ENCODE measurements around the gene PAX2.

Gene PAX2

DNA sequence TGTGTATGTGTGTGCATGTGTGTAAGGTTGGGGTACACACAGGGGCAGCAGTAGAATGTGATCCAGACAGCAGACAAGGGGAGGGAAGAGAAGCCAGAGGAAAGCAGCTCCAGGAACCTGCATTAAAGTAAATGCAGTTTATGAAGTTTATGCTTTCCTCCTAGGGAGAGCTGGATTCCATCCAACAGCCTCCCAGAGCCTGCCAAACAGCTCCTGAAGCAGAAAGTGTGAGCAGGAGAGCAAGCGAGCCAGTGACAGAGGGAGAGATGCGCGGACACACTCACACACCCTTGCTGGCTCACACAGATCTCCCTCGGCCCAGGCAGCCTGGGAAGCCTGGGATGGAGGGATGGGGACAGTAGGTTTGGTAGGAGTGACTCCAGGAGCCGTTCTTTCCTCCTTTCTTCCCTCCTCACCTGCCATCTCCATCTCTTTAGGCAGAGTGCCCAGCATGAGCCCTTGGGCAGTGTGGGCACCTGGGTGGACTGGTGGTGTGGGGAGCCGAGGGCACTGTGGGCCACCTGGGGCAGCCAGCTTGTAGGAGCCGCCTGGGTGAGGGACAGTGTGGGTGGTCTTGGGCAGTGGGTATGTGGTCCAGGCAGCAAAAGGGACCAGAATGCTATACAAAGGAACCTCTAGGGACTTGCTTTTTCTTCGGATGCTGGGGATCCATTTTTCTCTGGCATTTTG, 46.1 kb downstream of the PAX2 start:
- DNase-seq (ENCODE audit: low spot score), result no peak

GRCh38 chr10:100792574-100792973, 47.2 kb downstream of the PAX2 start:
- no peak for DNase-seq (ENCODE audit: low spot score)

- DNase-seq (ENCODE audit: low spot score), result no peak
Observed at GRCh38 chr10:100793055-100793454, 47.7 kb downstream of the PAX2 start.

GRCh38 chr10:100799881-100800280, 54.5 kb downstream of the PAX2 start:
- DNase-seq (ENCODE audit: low spot score), result no peak

GRCh38 chr10:100800931-100801330, 55.5 kb downstream of the PAX2 start:
- DNase-seq (ENCODE audit: low spot score), result no peak

DNA sequence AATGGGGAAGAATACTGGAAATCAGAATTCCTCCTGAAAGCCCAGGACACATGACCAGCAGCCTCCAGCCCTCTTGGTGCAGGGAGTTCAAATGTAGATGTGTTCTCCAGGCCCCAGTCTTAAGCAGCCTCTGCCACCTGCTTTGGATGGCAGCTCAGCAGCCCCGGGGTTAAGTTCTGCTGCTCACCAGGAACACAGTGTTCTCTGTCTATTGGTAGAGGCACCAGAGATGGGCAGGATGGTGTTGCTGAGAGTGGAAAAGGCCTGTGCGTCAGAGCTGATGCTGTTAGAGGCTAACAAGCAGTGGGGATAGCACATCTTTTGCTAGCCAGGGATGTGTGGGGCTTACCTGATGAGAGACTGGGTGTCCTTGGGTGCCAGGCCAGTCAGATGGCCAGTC, 56.8 kb downstream of the PAX2 start:
- DNase-seq (ENCODE audit: low spot score), result no peak

GRCh38 chr10:100802607-100803006, 57.2 kb downstream of the PAX2 start:
- DNase-seq (ENCODE audit: low spot score), result no peak

DNA sequence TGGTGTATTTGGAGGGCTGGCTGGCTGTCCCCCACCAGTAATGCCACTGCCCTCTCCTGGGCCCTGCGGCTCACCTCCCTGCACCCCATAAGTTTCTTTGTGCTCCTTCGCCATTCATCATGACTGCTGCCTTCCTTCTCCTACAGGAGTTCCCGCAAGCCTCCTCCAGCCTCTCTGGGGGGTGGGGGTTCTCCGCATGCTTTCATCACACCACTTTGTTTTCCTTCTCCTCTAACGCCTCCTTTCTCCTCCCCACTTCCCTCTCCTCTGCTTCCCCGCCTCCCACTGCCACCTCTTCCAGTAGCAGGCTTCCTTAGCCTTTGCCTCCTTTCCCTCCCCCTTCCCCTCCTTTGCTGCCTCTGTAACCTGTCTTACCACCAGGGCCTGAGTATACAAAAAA, 58.1 kb downstream of the PAX2 start:
- DNase-seq (ENCODE audit: low spot score), result no peak

DNA sequence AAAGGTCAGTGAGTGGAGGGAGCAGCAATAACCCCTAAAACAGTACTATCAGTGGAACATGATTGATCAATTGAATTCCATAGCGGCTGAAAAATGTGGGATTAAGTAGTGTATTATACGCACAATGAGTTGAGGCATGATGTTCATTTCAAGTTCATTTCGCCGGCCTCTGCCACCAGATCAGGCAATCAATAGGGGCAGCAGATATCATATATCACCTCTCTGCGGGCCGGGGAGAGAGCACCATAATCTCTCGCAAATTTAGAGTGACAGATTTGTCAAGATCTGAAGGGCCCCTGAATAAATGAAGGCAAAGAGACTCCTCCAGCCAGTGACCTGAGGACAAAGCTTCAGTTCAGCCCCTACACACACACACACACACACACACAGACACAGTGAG, 58.5 kb downstream of the PAX2 start:
- DNase-seq (ENCODE audit: low spot score), result no peak

GRCh38 chr10:100805543-100806355, 60.4 kb downstream of the PAX2 start:
- DNase-seq (ENCODE audit: low spot score), result no peak

- DNase-seq (ENCODE audit: low spot score), result no peak
Observed at GRCh38 chr10:100806356-100806645, 60.9 kb downstream of the PAX2 start.

DNA sequence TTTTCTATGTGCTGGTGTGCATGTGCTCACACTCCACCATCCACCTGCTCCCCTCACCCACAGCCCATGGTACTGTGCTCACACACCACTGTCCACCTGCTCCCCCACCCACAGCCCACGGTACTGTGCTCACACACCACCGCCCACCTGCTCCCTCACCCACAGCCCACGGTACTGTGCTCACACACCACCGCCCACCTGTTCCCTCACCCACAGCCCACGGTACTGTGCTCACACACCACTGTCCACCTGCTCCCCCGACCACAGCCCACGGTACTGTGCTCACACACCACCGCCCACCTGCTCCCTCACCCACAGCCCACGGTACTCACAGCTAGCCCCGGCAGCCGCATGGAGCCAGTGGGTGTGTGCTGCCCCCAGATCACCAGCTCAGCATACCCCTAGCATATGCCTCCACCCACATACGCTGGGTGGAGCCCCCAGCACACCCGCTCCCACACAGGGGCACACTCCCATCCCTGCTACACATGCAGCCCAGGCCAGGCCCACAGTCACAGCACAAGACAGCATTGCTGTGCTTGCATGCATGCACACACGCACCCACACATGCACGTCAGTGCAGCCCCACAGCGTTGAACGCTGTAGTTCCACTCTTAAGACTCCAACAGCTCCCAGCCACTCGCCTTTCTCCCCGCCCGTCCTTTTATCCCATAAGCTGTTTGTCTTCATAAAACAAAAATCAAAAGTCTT, 62.0 kb downstream of the PAX2 start:
- no peak for DNase-seq (ENCODE audit: low spot score)

GRCh38 chr10:100808876-100809275, 63.5 kb downstream of the PAX2 start:
- no peak for DNase-seq (ENCODE audit: low spot score)

- DNase-seq (ENCODE audit: low spot score), result no peak
Observed at GRCh38 chr10:100810091-100810834, 64.9 kb downstream of the PAX2 start.

DNA sequence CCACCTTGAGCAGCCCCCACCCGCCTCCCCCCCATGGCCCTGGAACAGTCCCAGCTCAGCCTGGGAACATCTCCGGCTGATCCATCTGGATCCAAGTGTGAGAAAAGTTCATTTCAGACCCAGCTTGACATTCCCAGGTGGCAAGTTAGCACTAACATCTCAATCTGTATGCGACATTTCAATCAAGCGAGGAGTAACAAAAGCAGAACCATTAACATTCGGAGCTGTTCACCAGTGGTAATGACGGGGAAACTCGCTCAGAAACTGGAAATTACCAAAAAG, 65.4 kb downstream of the PAX2 start:
- no peak for DNase-seq (ENCODE audit: low spot score)

- DNase-seq (ENCODE audit: low spot score), result no peak
Observed at GRCh38 chr10:100811261-100811660, 65.9 kb downstream of the PAX2 start.

DNA sequence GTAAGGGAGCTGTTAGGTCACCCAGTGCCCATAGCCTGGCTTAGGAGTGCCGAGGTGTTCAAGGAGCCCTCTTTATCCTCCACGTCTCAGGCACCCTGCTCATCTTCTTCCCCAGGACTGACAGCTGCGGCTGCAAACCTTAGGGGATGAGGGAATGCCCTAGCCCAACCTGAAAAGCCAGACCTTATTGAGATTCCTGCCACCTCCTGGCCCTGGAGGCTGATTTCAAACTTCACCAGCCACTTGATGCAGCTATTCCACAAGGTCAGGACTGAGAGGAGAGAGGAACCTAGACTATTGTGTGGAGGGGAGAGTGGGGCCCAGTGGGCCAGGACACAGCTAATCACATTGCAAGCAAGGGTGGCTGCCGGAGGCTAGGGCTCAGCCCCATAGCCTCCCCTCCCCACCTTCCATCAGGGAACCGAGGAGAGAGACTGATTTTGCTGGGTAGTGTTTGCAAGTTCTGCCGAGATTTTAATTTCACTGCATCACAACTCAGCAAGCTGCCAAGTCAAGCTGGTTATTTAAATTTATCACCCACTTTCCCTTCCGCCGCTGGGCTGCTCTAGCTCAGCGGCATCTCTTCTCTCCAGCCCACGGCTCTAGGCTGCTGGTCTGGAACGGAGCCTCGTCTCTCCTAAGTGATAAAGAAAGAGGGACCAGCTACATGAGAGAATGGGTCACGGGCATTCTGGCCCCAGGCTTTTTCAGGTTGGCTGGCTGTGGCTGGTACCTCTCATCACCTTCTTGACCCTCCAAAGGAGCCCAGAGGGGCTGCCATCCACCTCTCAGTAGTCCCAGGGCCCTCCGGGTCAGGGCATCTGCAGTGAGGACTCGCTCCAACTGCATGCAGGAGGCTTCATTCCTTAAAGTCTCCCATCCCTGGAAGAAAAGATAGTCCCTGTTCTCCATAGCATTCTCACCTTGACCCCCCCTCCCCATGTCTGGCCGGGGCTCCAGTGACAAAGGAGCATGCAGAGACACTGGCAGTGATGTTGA, 66.7 kb downstream of the PAX2 start:
- no peak for DNase-seq (ENCODE audit: low spot score)

- DNase-seq (ENCODE audit: low spot score), result no peak
Observed at GRCh38 chr10:100812978-100813377, 67.6 kb downstream of the PAX2 start.

DNA sequence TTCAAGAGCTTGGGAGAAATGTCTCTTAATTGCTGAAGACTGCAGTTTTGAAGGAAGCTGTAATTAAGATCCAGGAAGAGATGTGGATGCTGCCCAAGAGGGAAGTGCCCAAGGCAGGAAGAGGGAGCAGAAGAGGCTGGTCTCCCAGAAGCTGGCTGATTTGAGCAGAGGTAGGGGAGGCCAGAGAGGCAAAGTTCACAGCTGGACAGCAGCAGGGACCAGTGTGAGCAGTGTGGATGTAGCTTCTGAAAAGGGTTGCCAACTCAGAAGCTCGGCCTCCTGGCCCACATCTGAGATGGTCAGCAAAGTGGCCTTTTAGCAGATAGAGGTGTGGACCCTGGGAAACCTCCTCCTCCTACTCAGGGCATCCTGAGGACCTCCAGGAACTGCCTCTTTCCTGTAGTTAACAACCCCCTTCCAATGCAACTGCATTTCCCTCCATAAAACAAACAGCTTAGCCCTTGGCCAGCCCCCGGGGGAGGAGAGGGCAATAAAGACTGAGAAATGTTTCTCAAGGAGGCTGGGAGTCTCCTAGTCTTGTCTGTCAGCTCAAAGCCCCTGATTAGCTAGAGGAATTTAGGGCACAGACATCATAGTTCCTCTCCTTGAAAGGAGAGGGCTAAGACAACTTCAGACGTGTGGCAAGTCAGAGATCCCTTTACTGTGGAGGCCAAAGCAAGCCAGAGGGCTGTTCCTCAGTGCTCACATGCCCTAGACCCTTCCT, 69.5 kb downstream of the PAX2 start:
- DNase-seq (ENCODE audit: low spot score), result no peak

GRCh38 chr10:100816671-100817070, 71.3 kb downstream of the PAX2 start:
- no peak for DNase-seq (ENCODE audit: low spot score)

Measured in HuH-7 (cell line).